Fibroblast of skin of left quadriceps (primary cell): Measurements from ENCODE around the gene WSCD1.

ENCODE experiments used
- DNase-seq, 2 experiments: peaks; one replicate each; pipeline ENCODE4 v3.0.0-alpha.2; 2013; ENCODE audit warnings: low read depth in 2 of 2

Gene WSCD1

GRCh38 chr17:6085812-6086211 lies 15.6 kb downstream of the WSCD1 start:
- DNase-seq = no peak

GRCh38 chr17:6086603-6087400 lies 16.6 kb downstream of the WSCD1 start:
- DNase-seq = no peak

GRCh38 chr17:6088141-6088540 lies 18.0 kb downstream of the WSCD1 start:
- DNase-seq = no peak

GRCh38 chr17:6090253-6090652 lies 20.1 kb downstream of the WSCD1 start:
- DNase-seq = no peak

GRCh38 chr17:6092182-6092902 lies 22.2 kb downstream of the WSCD1 start:
- DNase-seq = no peak

- no peak for DNase-seq
Measured at GRCh38 chr17:6092903-6093468, 22.8 kb downstream of the WSCD1 start.

- no peak for DNase-seq
Measured at GRCh38 chr17:6094453-6094852, 24.3 kb downstream of the WSCD1 start.

- DNase-seq = no peak
Measured at GRCh38 chr17:6094926-6095325, 24.7 kb downstream of the WSCD1 start.

GRCh38 chr17:6095501-6095900 lies 25.3 kb downstream of the WSCD1 start:
- DNase-seq = no peak

- no peak for DNase-seq
Measured at GRCh38 chr17:6096201-6097004, 26.2 kb downstream of the WSCD1 start.

GRCh38 chr17:6097005-6097279 lies 26.8 kb downstream of the WSCD1 start:
- no peak for DNase-seq

GRCh38 chr17:6098050-6098822 lies 28.1 kb downstream of the WSCD1 start:
- DNase-seq = no peak

GRCh38 chr17:6098823-6099180 lies 28.6 kb downstream of the WSCD1 start:
- DNase-seq = no peak

- DNase-seq = no peak
Measured at GRCh38 chr17:6099492-6099891, 29.3 kb downstream of the WSCD1 start.

- DNase-seq = no peak
Measured at GRCh38 chr17:6100146-6100545, 30.0 kb downstream of the WSCD1 start.

GRCh38 chr17:6100891-6101500 lies 30.8 kb downstream of the WSCD1 start:
- no peak for DNase-seq

GRCh38 chr17:6101706-6102105 lies 31.5 kb downstream of the WSCD1 start:
- DNase-seq = no peak

- no peak for DNase-seq
Measured at GRCh38 chr17:6102615-6103014, 32.4 kb downstream of the WSCD1 start.

GRCh38 chr17:6104956-6105648 lies 34.9 kb downstream of the WSCD1 start:
- DNase-seq = no peak

- no peak for DNase-seq
Measured at GRCh38 chr17:6105649-6106007, 35.4 kb downstream of the WSCD1 start.

GRCh38 chr17:6106212-6106611 lies 36.0 kb downstream of the WSCD1 start:
- DNase-seq = no peak
